Measurements from ENCODE around the gene CCL25.
"Not testable (repeated sequence)": the region's sequence is repeated elsewhere in the genome, so short reads cannot be mapped to it uniquely, and the experiment has no call there.

The CCL25 gene

GRCh38 chr19:8087876-8088275 is 35.3 kb downstream of the CCL25 start:
- DNase-seq: no peak

DNA sequence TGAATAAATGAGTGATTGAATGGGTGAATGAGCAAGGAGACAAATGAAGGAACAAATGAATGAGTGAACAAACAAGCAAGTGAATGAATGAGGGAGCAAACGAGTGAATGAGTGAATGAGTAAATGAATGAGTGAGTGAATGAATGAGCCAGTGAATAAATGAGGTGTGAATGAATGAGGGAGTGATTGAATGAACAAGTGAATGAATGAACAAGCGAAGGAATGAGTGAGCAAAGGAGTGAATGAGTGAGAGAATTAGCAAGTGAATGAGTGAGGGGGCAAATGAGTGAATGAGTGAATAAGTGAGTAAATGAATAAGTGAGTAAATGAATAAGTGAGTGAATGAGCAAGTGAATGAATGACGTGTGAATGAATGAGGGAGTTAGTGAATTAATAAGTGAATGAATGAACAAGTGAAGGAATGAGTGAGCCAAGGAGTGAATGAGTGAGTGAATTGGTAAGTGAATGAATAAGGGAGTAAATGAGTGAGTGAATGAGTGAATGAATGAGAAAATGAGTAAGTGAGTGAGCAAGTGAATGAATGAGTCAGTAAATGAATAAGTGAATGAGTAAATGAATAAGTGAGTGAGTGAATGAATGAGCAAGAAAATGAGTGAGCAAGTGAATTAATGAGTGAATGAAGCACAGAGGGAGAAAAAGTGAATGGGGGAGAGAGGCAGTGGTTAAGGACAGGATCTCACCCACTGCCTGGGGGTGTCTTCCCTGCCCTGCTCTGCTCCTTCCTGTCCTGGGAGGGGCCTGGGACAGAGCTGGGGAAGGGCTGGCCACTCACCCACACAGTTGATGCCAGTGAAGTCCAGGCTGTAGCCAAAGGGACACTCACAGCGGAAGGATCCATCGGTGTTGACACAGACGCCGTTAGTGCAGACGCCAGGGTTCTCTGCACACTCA is 36.4 kb downstream of the CCL25 start:
- no peak for DNase-seq

- no peak for DNase-seq
Observed at GRCh38 chr19:8089664-8090601, 37.4 kb downstream of the CCL25 start.

DNA sequence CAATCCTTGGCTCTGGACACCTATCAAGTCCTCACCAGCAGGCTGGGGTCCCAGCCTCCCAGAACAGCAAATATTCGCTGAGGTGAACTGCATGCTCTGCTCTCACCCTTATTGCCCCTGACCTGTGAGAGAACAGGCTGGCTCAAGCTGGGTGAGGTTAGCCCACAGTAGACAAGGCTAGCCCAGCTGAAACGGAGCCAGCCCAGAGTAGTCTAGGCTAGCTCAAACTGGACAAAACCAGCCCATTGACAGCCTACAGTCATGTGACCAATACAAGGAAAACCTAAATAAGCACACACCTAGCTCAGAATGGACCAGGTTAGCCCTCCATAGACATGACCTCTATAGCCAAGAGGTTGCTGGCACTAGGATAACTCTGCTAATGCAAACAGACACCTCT is 38.4 kb downstream of the CCL25 start:
- no peak for DNase-seq

DNA sequence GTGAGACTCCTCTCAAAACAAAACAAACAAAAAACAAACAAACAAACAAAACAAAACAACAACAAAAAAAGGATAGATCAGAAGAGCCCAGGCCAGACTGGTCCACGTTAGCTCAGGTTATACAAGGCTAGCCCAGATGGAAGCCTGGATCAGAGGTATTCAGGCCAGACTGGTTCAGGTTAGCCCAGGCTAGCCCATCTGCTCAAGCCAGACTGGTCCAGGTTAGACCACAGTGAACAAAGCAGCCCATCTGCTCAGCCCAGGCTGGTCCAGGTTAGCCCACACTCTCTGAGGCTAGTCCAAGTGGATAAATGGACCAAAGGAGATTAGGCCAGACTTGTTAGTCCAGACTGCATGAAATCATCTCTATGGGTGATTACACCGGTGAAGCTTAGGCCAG is 41.2 kb downstream of the CCL25 start:
- DNase-seq: no peak

GRCh38 chr19:8094336-8094735 is 41.8 kb downstream of the CCL25 start:
- DNase-seq: no peak

GRCh38 chr19:8095354-8095886 is 42.9 kb downstream of the CCL25 start:
- no peak for DNase-seq

DNA sequence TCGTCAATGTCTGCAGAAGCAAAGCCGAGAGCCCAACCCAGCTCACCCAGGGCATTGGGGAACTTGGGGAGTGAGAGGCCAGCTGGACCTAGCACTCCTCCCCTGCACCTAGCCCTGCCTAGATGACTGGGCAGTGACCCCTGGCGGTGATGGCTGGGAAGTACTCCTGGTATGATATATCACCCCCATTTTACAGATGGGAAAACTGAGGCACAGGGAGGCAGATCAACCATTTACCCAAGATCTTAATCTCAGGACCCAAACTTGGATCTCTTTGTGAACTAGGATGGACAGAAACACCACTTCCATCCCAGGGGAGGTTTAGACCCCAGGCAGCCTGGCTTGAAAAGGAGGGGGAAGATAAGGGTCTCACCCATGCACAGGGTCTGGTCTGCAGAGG is 43.5 kb downstream of the CCL25 start:
- no peak for DNase-seq

DNA sequence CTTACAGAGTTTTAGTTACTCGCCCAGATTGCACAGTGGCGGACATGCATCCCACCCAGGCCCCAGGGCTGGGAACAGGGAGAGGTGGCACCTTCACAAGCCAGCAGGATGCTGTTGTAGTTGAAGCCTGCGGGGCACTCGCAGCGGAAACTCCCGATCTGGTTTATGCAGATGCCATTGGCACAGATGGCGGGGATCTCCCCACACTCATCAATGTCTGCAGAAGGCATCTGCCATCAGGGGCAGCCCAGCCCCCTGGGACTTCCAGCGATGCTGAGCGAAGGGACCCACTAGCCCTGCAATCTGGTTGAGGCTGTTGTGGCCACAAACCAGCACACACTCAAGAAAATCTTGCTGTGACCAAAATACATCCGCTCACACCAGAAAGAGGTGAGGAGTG is 44.6 kb downstream of the CCL25 start:
- DNase-seq: no peak

- no peak for DNase-seq
Observed at GRCh38 chr19:8097681-8098567, 45.4 kb downstream of the CCL25 start.

DNA sequence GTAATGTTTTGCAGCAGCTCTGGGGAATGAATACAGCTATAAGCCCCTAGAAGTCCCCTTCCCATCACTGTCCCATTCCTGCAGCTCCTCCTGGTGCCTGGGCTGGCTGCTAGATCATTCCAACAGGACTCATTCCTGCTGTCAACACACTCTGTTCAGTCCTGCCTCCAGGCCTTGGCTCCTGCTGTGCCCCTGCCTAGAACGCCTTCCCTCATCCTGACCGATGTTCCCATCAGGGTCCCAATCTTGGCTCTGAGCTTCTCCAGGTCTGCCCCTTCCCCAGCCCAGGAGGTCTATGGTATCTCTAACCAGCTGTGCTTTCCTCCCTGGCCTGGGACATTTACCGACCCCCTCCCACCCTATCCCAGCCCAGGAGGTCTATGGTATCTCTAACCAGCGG is 48.8 kb downstream of the CCL25 start:
- no peak for DNase-seq

DNA sequence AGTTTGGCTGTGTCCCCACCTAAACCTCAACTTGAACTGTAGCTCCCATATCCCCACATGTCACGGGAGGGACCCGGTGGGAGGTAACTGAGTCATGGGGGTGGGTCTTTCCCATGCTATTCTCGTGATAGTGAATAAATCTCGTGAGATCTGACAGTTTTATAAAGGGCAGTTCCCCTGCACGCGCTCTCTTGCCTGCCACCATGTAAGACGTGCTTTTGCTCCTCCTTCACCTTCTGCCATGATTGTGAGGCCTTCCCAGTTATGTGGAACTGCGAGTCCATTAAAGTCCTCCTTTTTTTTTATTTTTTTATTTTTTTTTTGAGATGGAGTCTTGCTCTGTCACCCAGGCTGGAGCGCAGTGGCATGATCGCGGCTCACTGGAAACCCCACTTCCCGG is 49.4 kb downstream of the CCL25 start:
- not testable (repeated sequence) for DNase-seq

DNA sequence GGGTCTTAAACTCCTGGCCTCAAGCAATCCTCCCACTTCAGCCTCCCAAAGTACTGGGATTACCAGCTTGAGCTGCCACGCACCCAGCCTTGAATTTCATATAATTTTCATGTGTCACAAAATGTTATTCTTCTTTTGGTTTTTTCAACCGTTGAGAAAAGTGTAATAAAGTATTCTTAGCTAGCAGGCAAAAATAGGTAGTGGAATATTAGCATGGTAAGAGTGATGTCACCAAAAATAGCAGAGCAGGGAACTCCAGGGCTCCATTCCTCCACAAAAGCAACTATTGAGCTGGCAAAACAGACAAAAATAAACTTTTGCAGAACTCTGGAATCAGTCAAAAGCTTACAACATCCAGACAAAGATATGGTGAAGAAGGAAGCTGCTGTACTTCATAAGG is 52.9 kb downstream of the CCL25 start:
- DNase-seq: no peak

DNA sequence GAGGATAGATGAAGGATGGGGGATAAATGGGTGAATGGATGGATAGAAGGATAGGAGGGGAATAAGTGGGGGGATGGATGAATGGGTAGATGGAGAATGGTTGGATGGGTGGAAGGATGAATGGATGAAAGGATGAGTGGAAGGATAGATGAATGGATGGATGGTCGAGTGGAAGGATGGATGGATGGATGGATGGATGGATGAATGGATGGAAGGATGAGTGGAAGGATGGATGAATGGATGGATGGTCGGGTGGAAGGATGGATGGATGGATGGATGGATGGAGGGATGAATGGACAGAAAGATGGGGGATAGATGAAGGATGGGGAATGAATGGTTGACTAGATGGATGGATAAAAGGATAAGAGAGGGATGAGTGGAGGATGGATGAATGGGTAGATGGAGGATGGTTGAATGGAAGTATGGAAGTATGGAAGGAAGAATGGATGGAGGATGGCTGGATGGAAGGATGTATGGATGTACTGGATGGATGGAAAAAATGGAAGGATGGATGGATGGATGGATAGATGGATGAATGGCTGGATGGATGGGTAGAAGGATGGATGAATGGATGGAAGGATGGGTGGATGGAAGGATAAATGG is 54.8 kb downstream of the CCL25 start:
- no peak for DNase-seq

DNA sequence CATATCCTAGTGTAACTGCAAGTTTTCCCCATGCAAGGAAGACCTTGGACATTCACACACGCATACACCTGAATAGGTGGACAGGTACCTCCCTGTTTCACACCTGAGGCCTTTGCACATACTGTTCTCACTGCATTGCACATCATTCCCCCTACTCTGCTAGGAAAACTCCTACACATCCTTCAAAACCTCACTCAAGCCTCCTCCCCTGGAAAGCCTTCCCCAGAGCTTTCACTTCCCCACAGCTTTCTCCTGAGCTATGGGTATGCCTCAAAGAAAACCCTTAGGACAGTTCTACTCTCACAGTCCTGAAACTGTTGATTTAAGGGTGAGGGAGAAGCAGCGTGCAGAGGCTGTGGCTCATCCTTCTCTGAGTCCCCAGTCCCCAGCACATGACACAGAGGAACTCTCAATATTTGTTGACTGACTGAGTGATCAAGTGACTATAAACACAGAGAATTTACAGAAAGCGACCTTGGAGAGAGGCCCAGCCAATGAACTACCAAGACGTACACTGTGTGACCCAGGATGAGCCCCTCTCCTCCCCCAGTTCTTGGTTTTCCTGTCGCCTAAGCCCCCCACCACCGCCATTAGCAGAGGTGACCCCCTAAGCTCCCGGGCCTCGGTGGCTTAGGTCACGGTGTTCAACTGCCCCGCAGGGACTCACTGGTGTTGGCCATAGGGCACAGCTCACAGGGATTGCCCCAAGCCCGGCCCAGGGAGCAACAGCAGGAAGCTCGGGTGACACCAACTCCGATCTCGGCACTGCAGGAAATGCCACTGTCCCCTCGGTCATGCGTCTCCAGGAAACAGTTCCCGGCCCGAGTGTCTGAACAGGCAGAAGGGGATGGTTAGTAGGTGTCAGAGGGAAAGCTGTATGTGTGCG is 56.2 kb downstream of the CCL25 start:
- DNase-seq: no peak

DNA sequence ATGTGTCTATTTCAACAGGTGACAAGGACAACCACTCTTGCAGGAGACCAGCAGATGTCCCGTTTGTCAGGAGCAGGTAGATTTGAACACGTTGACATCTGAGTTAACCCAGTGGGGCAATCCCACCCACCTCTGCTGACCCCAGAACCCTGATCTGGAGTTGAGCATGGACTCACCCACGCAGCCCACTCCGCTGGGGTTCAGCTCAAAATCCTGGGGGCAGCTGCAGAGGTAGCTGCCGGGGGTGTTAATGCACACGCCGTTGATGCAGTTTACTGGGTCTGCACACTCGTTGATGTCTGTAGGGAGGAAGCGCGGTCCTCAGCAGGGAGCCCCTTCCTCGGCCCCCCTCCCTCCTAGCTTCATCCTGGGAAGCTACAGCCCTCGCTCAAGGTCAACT is 56.9 kb downstream of the CCL25 start:
- DNase-seq: no peak

- DNase-seq: no peak
Observed at GRCh38 chr19:8109890-8110662, 57.5 kb downstream of the CCL25 start.

- no peak for DNase-seq
Observed at GRCh38 chr19:8110931-8111330, 58.4 kb downstream of the CCL25 start.

DNA sequence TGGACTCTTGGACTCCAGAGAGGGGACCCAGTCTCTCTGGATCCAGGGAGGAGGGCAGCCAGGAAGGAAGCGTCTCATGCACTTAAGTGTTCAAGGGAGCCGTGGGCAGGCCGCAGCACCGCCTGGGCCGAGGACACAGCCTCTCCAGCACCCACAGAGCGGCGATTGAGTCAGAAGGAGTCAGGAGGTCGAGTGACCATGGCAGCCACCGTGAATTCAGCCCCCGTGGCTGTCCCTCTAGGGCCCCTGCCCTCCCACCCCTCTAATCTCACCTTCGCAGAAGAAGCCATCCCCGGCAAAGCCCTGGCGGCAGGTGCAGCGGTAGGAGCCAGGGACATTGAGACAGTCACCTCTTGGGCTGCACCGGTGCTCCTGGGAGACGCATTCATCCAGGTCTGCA is 58.8 kb downstream of the CCL25 start:
- DNase-seq: no peak

Measured in GDM1 (cell line).